C4-2B (cell line): Measurements from ENCODE around the gene BMP2.

Experiments
- ZFX ChIP-seq: fragments of 450-650 bp; IDR thresholded peaks from 2 replicates; pipeline ENCODE4 v1.6.1; 2017
- TF ChIP-seq, protein P1 (sequence below): fragments of 450-650 bp; conservative IDR thresholded peaks from 2 replicates; pipeline ENCODE4 v1.5.1; 2017; ENCODE audit warnings: mild to moderate bottlenecking

DNA sequence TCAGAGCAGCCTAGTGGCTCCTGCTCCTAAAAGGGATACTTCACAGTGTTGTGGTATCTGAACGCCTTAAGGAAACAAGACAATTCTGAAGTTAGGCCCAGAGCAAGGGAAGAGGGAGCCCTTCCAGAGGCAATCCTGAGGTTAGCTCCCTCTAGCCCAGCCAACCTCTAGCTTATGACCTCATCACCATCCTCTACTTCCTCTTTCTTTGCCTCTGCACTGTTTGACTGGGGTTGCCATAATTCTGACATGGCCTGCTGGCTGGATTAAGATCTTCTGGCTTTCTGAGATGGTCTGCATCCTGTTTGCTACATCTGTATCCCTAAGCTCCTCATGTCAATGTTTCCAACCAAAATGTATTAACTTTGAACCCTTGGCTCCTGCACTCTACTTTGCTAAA is 23.3 kb upstream of the BMP2 start:
- TF ChIP-seq, protein P1, sequence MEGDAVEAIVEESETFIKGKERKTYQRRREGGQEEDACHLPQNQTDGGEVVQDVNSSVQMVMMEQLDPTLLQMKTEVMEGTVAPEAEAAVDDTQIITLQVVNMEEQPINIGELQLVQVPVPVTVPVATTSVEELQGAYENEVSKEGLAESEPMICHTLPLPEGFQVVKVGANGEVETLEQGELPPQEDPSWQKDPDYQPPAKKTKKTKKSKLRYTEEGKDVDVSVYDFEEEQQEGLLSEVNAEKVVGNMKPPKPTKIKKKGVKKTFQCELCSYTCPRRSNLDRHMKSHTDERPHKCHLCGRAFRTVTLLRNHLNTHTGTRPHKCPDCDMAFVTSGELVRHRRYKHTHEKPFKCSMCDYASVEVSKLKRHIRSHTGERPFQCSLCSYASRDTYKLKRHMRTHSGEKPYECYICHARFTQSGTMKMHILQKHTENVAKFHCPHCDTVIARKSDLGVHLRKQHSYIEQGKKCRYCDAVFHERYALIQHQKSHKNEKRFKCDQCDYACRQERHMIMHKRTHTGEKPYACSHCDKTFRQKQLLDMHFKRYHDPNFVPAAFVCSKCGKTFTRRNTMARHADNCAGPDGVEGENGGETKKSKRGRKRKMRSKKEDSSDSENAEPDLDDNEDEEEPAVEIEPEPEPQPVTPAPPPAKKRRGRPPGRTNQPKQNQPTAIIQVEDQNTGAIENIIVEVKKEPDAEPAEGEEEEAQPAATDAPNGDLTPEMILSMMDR, result no peak
- no peak for TF ChIP-seq ZFX
